ENCODE data around the gene SLC39A9.
A peak's percentile ranks its signal among the peaks of the same experiment; 100 is the strongest.
"Not testable (repeated sequence)": the region's sequence is repeated elsewhere in the genome, so short reads cannot be mapped to it uniquely, and the experiment has no call there.

SLC39A9 gene

GRCh38 chr14:69473946-69474345 lies 75.5 kb downstream of the SLC39A9 start:
- CTCF ChIA-PET: interaction anchor here (1.2 kb wide), 1 partner anchor 9 kb away, joined by 3 read pairs; no protein-coding TSS in a partner anchor

GRCh38 chr14:69475194-69475818 lies 76.8 kb downstream of the SLC39A9 start:
- peak; percentile 53 for DNase-seq (ENCODE audit: extremely low spot score)
- POLR2A ChIA-PET: interaction anchor here (0.9 kb wide), 1 partner anchor 77 kb away, joined by 3 read pairs; the partner anchor contains the start of genes ERH and SLC39A9
- TF ChIP-seq TARDBP (IDR thresholded peaks at IDR 0.05): no peak
- TF ChIP-seq FOXM1 (IDR thresholded peaks at IDR 0.05; ENCODE audit: borderline replicate concordance): no peak
- no peak for TF ChIP-seq ELF4 (IDR thresholded peaks at IDR 0.05)
- no peak for TF ChIP-seq ZNF384 (IDR thresholded peaks at IDR 0.05)
- TF ChIP-seq SUZ12 (IDR thresholded peaks at IDR 0.05): no peak
- no peak for TF ChIP-seq L3MBTL2 (conservative IDR thresholded peaks at IDR 0.05)
- no peak for TF ChIP-seq NFRKB (IDR thresholded peaks at IDR 0.05)
- TF ChIP-seq FOXK2 (IDR thresholded peaks at IDR 0.05): no peak
- no peak for TF ChIP-seq CTBP1 (IDR thresholded peaks at IDR 0.05; ENCODE audit: borderline replicate concordance)
- TF ChIP-seq ARNT (IDR thresholded peaks at IDR 0.05): no peak
- TF ChIP-seq FOXA1 (IDR thresholded peaks at IDR 0.05): no peak
- TF ChIP-seq PKNOX1 (IDR thresholded peaks at IDR 0.05): no peak
- TF ChIP-seq BHLHE40 (IDR thresholded peaks at IDR 0.05; ENCODE audit: borderline replicate concordance): no peak
- no peak for TF ChIP-seq LEF1 (IDR thresholded peaks at IDR 0.05; ENCODE audit: borderline replicate concordance)
- no peak for TF ChIP-seq HDGF (IDR thresholded peaks at IDR 0.05; ENCODE audit: borderline replicate concordance)
- no peak for TF ChIP-seq SP1 (IDR thresholded peaks at IDR 0.05)

More at GRCh38 chr14:69473946-69474345, 75.5 kb downstream of the SLC39A9 start:
- no peak for DNase-seq (ENCODE audit: extremely low spot score)
- POLR2A ChIA-PET: interaction anchor here (1.1 kb wide), 1 partner anchor 14 kb away, joined by 3 read pairs; no protein-coding TSS in a partner anchor
- TF ChIP-seq CTBP1 (IDR thresholded peaks at IDR 0.05; ENCODE audit: borderline replicate concordance) (no peak), L3MBTL2 (conservative IDR thresholded peaks at IDR 0.05) (no peak), ELF4 (IDR thresholded peaks at IDR 0.05) (no peak), PKNOX1 (IDR thresholded peaks at IDR 0.05) (no peak), NFRKB (IDR thresholded peaks at IDR 0.05) (no peak), HDGF (IDR thresholded peaks at IDR 0.05; ENCODE audit: borderline replicate concordance) (no peak), TARDBP (IDR thresholded peaks at IDR 0.05) (no peak)

GRCh38 chr14:69476824-69477450 lies 78.4 kb downstream of the SLC39A9 start:
- DNase-seq (ENCODE audit: extremely low spot score); POLR2A ChIA-PET; CTCF ChIA-PET: not testable (repeated sequence)

More at GRCh38 chr14:69475194-69475818, 76.8 kb downstream of the SLC39A9 start:
- CTCF ChIA-PET: interaction anchor here (1.0 to 1.3 kb wide), 3 partner anchors 29 to 43 kb away, joined by 3 read pairs; no protein-coding TSS in a partner anchor

GRCh38 chr14:69478055-69478454 lies 79.6 kb downstream of the SLC39A9 start:
- POLR2A ChIA-PET; DNase-seq (ENCODE audit: extremely low spot score): not testable (repeated sequence)
- CTCF ChIA-PET: interaction anchor here (0.6 kb wide), 1 partner anchor 54 kb away, joined by 3 read pairs; no protein-coding TSS in a partner anchor

- no peak for DNase-seq (ENCODE audit: extremely low spot score)
- ChIA-PET POLR2A (no interaction called here), CTCF (no interaction called here)
- TF ChIP-seq ZNF384 (IDR thresholded peaks at IDR 0.05) (no peak), TARDBP (IDR thresholded peaks at IDR 0.05) (no peak), CTBP1 (IDR thresholded peaks at IDR 0.05; ENCODE audit: borderline replicate concordance) (no peak), BHLHE40 (IDR thresholded peaks at IDR 0.05; ENCODE audit: borderline replicate concordance) (no peak), FOXK2 (IDR thresholded peaks at IDR 0.05) (no peak), ARNT (IDR thresholded peaks at IDR 0.05) (no peak), LEF1 (IDR thresholded peaks at IDR 0.05; ENCODE audit: borderline replicate concordance) (no peak), SP1 (IDR thresholded peaks at IDR 0.05) (no peak), L3MBTL2 (conservative IDR thresholded peaks at IDR 0.05) (no peak), NFRKB (IDR thresholded peaks at IDR 0.05) (no peak), HDGF (IDR thresholded peaks at IDR 0.05; ENCODE audit: borderline replicate concordance) (no peak), ELF4 (IDR thresholded peaks at IDR 0.05) (no peak), SUZ12 (IDR thresholded peaks at IDR 0.05) (no peak), PKNOX1 (IDR thresholded peaks at IDR 0.05) (no peak), FOXA1 (IDR thresholded peaks at IDR 0.05) (no peak), FOXM1 (IDR thresholded peaks at IDR 0.05; ENCODE audit: borderline replicate concordance) (no peak)
These were observed 81.2 kb downstream of the SLC39A9 start for GRCh38 chr14:69479696-69480095.

- CTCF ChIA-PET: interaction anchor here (0.6 kb wide), 1 partner anchor 80 kb away, joined by 3 read pairs; no protein-coding TSS in a partner anchor
- DNase-seq (ENCODE audit: extremely low spot score): no peak
- POLR2A ChIA-PET: no interaction called here
- no peak for TF ChIP-seq FOXM1 (IDR thresholded peaks at IDR 0.05; ENCODE audit: borderline replicate concordance)
- TF ChIP-seq ARNT (IDR thresholded peaks at IDR 0.05): no peak
- no peak for TF ChIP-seq ELF4 (IDR thresholded peaks at IDR 0.05)
- TF ChIP-seq SP1 (IDR thresholded peaks at IDR 0.05): no peak
These were observed 81.6 kb downstream of the SLC39A9 start for GRCh38 chr14:69480136-69480535.
